GM12801 (cell line): ENCODE data around the gene CD7.

ENCODE experiments used
- TF ChIP-seq, protein P1 (sequence below): IDR thresholded peaks from one replicate; pipeline ENCODE4 v1.5.1; 2011; ENCODE audit warnings: control low read depth; ENCODE audit not compliant: insufficient read length; ENCODE audit errors: extremely low read depth

The CD7 gene

GRCh38 chr17:82318169-82318498, 726 bp upstream of the CD7 start:
- TF ChIP-seq, protein P1, sequence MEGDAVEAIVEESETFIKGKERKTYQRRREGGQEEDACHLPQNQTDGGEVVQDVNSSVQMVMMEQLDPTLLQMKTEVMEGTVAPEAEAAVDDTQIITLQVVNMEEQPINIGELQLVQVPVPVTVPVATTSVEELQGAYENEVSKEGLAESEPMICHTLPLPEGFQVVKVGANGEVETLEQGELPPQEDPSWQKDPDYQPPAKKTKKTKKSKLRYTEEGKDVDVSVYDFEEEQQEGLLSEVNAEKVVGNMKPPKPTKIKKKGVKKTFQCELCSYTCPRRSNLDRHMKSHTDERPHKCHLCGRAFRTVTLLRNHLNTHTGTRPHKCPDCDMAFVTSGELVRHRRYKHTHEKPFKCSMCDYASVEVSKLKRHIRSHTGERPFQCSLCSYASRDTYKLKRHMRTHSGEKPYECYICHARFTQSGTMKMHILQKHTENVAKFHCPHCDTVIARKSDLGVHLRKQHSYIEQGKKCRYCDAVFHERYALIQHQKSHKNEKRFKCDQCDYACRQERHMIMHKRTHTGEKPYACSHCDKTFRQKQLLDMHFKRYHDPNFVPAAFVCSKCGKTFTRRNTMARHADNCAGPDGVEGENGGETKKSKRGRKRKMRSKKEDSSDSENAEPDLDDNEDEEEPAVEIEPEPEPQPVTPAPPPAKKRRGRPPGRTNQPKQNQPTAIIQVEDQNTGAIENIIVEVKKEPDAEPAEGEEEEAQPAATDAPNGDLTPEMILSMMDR = no peak

DNA sequence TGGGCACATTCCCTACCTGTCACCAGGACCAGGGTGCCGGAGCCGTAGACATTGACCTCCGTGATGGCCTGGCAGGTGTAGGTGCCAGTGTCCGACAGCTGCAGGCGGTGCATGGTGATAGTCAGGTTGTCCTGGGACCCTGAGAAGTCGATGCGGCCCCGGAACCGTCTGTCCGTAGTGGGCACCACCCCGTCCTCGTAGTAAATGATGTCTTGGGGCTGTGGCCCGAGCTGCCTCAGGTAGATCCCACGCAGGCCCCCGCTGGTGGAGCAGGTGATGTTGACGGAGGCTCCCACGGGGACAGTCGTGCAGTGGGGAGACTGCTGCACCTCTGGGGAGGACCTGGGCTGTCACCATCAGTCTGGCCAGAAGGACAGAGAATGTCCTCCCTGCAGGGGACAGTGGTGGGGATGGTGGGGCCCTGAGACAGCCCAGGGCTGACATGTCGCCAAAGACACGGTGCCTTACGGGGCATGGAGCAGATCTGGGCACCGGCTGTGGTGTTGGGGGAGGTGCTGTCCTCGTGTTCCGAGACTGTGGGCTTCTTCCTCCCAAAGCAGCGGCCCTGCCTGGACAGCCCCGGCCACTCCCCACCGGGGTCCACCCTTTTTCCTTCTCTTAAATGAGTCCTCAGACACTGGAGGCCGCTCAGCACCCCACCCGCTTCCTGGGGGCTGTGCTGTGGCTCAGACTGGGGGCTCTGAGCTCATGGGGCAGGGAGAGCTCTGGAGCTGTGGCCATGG, 586 bp downstream of the CD7 start:
- TF ChIP-seq, protein P1 = no peak

GRCh38 chr17:82315703-82316358, 1.6 kb downstream of the CD7 start:
- TF ChIP-seq, protein P1 = no peak

GRCh38 chr17:82314727-82315605, 2.4 kb downstream of the CD7 start:
- TF ChIP-seq, protein P1 = no peak

DNA sequence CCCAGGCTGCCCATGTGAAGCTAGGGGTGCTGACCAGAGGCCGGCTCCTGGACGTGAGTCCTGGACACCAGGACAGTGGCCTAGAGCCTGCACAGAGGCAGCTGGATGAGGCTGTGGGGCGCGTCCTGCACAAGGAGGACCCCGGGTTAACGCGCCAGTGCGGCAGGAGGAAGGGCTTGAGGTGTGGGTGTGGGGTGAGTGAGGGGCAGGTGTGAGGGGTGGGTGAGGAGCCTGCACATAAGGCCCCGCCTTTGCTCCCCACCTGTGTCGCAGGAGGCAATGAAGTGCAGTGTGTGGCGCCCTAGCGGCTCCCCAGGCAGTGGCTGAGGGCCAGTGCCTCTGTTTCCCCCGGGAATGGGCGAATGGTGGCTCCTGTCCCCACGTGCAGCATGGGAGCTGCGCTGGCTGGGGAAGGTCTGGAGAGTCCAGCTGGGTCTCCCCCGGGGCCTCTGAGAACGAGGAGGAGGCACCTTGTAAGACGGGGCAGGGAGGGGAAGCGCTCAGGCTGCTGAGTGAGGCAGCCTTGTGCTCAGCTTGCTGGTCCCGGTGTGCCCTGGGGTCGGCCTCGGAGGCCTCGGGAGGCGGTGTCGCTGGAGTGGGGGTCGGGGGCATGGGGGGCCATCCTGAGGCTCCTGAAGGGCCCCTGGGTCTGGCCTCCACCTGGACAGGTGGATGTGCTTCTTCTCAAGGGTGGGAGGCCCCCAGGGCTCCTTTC, 3.2 kb downstream of the CD7 start:
- TF ChIP-seq, protein P1 = no peak

GRCh38 chr17:82313195-82314011, 4.0 kb downstream of the CD7 start:
- TF ChIP-seq, protein P1 = no peak
